Fibroblast of skin of scalp (primary cell): ENCODE results near the gene TRAF2.

Experiments used
- DNase-seq: peaks from one replicate; pipeline ENCODE4 v3.0.0-alpha.2; 2013

The TRAF2 gene

GRCh38 chr9:136913701-136914438 lies 27.6 kb downstream of the TRAF2 start:
- DNase-seq: no peak

DNA sequence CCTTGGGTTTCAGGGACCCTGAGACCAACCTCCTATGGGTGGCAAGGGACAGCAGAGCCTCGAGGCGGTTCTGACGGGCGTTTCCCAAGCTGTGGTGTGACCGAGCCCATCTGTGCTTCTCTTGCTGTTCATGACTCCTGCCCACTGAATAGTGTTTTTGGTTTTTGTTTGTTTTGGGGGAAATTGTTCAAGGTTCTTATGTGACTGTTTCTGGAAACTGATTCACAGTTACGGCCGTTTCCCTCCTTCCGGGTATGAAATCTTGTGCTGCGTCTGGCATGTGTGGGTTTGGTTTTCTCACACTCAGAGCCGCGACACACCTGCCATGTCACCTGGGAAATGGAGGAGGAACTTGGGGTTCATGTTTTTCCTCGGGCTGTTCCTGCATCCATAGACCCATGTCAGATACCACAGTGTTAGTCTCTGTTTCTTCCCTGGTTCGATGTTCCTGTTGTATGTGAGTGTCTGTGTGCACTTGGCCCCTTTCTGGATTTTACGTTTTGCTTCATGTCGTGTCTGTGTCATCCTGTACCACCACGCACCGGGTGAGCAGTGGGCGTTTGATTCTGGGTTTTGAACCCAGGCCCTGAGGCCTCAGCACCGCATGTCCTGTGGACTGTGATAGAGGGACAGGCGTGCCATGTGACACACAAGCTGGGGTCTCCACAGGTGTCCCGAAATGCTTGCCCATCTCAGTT lies 29.5 kb downstream of the TRAF2 start:
- no peak for DNase-seq

DNA sequence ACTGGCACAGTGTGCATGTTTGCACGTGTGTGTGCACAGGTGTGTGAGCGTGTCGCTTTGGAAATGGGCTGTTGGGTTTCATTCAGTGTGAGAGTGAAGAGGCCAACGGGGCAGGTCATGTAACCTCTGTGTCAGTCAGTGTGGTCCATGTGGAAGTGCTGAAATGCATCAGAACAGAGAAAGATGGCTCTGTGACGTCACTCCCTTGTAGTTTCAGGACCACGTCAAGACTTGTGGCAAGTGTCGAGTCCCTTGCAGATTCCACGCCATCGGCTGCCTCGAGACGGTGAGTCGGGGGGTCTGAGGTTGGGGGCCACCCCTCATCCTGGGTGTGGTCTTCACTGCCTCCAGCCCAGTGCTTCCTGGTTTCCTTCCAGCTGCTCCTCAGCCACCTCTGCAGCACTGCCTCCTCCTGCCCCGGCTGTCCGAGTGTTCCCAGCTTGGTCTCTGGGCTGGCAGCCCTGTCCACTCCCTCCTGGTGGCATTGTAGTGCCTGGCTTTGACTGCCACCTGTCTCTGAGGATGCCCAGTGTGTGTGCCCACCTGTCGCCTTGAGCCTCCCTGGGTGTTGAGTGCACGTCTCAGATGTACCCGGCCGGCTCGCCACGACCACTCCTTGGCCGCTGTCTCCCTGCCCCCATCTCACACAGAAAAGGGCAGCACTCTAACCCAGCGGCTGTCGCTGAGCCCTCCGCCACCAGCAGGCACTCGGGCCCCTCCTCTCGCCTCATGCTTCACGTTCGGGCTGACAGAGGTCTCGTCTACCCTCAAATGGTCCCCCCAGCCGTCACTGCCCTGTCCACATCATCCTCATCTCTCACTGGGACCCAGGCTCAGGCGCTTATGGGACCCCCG lies 30.2 kb downstream of the TRAF2 start:
- no peak for DNase-seq

GRCh38 chr9:136917902-136918301 lies 31.6 kb downstream of the TRAF2 start:
- no peak for DNase-seq

DNA sequence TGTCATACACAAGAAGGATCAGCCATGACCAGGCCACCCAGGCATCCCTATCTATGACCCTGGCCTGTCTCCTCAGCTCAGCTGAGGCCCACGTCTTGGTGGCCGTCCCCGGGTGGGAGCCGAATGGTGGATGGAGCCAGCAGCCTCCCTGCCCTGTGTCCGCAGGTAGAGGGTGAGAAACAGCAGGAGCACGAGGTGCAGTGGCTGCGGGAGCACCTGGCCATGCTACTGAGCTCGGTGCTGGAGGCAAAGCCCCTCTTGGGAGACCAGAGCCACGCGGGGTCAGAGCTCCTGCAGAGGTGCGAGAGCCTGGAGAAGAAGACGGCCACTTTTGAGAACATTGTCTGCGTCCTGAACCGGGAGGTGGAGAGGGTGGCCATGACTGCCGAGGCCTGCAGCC lies 33.8 kb downstream of the TRAF2 start:
- no peak for DNase-seq

DNA sequence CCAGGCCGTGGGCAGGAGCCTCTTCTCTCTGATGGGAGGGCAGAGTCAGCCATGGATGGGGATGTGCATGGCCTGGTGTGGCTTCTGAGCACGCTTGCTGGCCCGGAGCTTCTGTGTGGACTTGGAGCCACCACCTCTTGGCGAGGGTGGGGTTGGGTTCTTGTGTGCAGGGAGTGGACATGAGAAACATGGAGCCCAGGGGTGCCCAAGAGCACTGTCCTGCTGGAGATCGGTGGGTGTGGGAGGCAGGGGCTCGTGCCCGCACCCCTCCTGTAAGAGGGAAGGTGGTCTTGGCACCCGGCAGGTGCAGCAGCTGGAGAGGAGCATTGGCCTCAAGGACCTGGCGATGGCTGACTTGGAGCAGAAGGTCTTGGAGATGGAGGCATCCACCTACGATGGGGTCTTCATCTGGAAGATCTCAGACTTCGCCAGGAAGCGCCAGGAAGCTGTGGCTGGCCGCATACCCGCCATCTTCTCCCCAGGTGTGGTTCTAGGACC lies 34.5 kb downstream of the TRAF2 start:
- no peak for DNase-seq

- no peak for DNase-seq
Measured at GRCh38 chr9:136921307-136921706, 35.0 kb downstream of the TRAF2 start.

DNA sequence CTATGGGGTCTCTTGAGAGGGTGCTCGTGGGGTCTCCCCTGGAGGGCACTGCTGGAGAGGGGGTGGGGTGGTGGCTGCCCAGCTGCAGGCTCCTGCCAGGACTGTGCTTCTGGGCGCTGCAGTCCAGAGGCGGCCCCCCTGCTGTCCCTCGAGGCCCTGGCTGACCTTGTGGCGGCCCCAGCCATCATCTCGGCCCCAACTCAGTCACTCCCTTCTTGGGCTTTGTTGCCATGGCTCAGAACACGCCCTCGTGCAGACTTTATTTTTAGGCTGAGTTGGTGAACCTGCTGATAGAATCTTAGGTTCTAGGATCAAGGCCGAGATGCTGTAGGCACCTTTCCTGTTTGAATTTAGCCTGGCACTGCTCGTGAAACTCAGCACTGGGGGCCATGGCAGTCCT lies 35.4 kb downstream of the TRAF2 start:
- DNase-seq: no peak

DNA sequence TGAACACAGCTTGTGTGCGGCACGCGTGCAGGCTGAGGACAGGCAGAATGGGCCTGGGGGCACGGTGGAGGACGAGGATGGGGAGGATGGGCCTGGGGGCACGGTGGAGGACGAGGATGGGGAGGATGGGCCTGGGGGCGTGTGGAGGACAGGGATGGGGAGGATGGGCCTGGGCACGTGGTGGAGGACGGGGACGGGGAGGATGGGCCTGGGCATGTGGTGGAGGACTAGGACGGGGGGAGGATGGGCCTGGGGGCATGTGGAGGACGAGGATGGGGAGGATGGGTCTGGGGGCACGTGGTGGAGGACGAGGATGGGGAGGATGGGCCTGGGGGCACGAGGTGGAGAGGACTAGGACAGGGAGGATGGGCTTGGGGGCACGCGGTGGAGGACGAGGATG lies 36.2 kb downstream of the TRAF2 start:
- no peak for DNase-seq

DNA sequence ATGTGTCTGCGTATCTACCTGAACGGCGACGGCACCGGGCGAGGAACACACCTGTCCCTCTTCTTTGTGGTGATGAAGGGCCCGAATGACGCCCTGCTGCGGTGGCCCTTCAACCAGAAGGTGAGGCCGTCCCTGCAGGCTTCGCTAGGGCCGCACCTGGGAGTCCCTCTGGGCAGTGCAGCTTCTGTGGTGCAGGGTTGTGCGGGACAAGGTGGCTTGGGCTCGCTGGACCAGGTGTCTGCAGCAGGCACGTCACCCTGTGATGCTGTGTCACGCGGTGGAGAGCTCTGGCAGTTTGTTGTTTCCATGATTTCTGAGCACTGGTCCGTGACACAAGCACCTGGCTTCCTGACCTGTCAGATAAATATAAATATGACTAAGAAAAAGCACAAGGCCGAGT lies 37.6 kb downstream of the TRAF2 start:
- no peak for DNase-seq

GRCh38 chr9:136925414-136926153 lies 39.3 kb downstream of the TRAF2 start:
- DNase-seq: no peak

DNA sequence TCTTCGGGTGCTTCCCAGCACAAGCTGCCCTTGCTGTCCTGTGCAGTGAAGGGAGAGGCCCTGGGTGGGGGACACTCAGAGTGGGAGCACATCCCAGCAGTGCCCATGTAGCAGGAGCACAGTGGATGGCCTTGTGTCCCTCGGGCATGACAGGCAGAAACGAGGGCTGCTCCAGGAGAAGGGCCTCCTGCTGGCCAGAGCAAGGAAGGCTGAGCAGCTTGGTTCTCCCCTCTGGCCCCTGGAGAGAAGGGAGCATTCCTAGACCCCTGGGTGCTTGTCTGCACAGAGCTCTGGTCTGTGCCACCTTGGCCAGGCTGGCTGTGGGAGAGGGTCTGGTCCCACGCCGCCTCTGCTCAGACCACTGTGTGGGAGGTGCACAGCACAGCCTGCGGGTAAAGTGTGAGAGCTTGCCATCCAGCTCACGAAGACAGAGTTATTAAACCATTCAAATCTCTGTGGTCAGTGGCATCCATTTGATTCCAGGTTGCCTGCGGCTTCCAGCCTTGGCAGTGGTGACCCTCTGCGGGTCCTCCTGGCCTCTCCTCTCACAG lies 39.9 kb downstream of the TRAF2 start:
- DNase-seq: no peak

DNA sequence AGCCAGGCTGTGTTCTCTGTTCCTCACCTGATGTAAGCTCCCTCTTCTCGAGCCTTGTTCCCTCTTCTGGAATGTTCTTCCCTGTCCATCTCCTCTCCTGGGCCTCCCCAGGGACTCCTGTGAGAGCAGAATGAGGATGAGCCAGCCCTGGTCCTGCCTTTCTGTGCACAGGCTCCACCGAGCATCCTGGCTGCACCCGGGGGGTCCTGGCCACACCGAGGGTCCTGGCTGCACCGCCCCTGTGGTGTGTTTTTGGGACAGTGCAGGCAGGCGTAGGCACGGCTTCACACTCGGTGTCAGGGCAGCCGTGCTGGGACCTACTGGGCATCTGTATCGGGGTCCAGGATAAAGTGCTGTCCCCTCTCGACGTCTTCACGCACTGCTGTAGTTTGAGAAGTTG lies 40.4 kb downstream of the TRAF2 start:
- DNase-seq: no peak

DNA sequence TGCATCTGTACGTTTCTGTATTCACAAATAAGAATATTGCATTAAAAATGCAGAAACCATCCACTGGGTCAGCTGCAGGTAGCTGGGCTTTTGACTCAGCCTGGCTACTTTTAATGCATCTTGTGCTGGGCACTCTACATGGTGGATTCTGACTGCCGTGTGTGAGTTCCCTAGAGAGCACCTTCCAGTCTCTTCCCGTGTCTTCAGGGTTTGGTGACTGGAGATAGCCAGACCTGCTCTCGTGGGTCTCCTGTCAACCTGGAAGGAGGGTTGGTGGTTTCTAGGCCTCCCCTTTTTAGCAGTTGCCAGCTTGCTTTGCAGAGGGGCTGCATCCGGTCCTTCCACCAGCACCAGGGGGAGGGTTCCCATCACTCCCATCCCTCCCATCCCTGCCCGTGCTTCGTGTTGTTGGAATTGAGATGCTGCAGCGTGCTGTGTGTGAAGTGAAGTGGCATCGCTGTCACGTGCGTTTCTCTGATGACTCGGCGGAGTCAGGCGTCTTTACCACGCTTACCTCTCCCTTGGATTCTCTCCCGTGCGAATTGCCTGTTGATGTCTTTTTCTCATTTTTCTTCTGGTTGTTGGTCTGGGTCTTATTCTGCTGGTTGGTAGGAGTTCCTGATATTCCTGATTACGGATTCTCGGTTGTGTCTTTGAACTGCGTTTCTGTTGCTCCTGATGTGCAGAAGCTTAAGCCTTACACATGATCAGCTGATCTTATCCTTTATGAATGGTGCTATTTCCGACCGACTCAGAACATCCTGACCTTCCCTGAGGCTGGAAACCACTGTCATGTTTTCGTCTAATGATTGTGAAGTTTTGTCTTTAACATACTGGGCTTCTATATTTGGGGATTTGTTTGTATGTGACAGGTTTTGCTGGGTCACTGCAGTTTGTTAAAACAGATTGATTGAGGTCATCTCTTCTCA lies 41.3 kb downstream of the TRAF2 start:
- DNase-seq: no peak

GRCh38 chr9:136928591-136928990 lies 42.3 kb downstream of the TRAF2 start:
- no peak for DNase-seq

GRCh38 chr9:136930014-136930413 lies 43.7 kb downstream of the TRAF2 start:
- DNase-seq: no peak

DNA sequence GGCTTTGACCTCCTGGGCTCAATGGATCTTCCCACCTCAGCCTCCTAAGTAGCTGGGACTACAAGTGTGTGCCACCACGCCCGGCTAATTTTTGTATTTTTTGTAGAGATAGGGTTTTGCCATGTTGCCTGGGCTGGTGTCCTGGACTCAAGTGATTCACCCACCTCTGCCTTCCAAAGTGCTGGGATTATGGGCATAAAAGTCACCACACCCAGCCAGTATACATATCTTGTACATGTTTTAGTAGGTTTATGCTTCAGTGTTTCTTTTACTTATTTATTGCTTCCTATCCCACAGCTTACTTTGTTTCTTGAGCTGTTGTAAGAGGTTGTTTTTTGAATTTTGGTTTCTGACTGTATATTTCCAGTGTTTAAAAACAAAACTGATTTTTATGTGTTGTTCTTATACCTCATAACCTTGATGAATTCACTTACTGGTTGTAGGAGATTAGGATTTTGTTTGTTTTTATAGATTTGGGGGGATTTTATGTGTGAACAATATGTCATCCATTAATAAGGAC lies 45.4 kb downstream of the TRAF2 start:
- DNase-seq: no peak

DNA sequence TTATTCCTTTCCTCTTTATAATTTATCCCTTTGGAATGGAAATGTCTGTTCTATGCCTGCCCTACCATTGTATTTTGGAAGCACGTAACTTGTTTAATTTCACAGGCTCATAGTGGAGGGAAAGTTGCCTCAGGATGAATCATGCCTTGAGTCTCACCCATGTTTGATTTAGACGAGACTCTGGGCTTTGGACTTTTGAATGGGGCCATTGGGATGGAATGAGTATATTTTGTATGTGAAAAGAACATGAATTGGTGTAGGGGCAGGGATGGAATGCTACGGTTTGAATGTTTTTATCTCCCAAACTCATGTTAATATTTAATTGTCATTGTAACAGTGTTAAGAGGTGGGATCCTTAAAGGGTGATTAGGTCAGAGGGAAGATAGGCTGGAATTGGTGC lies 48.0 kb downstream of the TRAF2 start:
- no peak for DNase-seq

DNA sequence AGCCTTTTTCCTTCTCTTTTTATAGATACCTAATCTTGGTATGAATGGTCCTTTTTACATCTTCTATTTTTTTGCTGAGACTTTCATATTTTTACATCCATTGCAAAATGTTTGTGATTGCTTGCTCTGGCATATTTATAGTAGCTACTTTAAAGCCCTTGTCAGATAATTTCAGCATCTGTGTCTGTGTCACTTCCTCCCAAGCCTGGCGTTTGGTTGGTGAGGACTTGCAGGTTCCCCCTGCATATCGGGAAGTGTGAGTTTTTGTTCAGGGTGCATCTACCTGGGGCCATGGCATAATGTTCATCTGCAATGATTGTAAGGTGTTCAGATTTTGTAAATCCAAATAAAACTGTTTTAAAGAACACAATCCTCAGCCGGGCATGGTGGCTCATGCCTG lies 49.3 kb downstream of the TRAF2 start:
- DNase-seq: no peak

GRCh38 chr9:136936645-136937170 lies 50.4 kb downstream of the TRAF2 start:
- no peak for DNase-seq
